Keratinocyte (primary cell): ENCODE data around the gene DNASE1L2.
A peak's percentile ranks its signal among the peaks of the same experiment; 100 is the strongest.

Experiments used
- EZH2 ChIP-seq: IDR thresholded peaks from one replicate; pipeline ENCODE4 v1.6.1; 2012; ENCODE audit warnings: inconsistent platforms, mild to moderate bottlenecking, low read length, moderate library complexity
- TF ChIP-seq, protein P1 (sequence below), 3 experiments: IDR thresholded peaks in 1 of 3; conservative IDR thresholded peaks in 1 of 3; optimal IDR thresholded peaks in 1 of 3; 2 replicates in 2 of 3; 3 replicates in 1 of 3; pipeline versions ENCODE3 to v1.5.1; 2011; ENCODE audit warnings: low read length in 3 of 3, mild to moderate bottlenecking in 3 of 3, moderate library complexity in 2 of 3, control low read depth in 1 of 3, inconsistent platforms in 1 of 3; ENCODE audit not compliant: insufficient read depth in 2 of 3; ENCODE audit errors: extremely low read depth in 1 of 3

DNA sequence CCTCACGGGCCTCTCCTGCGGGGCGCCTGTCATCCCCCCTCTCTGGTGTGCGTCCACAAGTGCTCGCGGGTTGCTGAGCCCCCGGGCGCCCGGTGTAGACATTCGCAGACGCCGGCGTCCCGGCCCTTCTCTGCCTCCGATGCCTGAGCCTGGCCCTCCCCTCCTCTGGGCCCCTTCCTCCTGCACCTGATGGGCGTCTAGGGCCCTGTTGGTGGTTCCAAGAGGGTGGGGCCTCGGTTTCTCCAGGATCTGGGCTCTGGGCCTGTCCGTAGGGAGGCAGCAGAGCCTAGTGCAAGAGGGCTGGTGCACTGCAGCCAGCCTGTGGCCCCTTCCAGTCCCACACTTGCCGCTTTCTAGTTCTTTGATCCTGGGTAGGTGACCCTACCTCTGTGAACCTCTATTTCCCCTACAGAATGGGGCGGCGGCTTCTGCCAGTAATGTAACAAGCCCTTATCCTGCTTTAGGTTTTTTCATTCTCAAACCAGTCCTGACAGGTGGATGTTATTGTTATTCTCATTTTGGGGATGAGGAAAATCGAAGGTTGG, 12.2 kb upstream of the DNASE1L2 start:
- TF ChIP-seq, protein P1, sequence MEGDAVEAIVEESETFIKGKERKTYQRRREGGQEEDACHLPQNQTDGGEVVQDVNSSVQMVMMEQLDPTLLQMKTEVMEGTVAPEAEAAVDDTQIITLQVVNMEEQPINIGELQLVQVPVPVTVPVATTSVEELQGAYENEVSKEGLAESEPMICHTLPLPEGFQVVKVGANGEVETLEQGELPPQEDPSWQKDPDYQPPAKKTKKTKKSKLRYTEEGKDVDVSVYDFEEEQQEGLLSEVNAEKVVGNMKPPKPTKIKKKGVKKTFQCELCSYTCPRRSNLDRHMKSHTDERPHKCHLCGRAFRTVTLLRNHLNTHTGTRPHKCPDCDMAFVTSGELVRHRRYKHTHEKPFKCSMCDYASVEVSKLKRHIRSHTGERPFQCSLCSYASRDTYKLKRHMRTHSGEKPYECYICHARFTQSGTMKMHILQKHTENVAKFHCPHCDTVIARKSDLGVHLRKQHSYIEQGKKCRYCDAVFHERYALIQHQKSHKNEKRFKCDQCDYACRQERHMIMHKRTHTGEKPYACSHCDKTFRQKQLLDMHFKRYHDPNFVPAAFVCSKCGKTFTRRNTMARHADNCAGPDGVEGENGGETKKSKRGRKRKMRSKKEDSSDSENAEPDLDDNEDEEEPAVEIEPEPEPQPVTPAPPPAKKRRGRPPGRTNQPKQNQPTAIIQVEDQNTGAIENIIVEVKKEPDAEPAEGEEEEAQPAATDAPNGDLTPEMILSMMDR (optimal IDR thresholded peaks at IDR 0.05 in 1 of 3, IDR thresholded peaks at IDR 0.05 in 1 of 3, conservative IDR thresholded peaks at IDR 0.05 in 1 of 3; ENCODE audit: extremely low read depth in 1 of 3, insufficient read depth in 2 of 3, low read length in 3 of 3) = peak in 2 of 3 experiments; percentile 44 to 57
- TF ChIP-seq EZH2 = no peak
